Lower lobe of right lung (tissue), 2 donors: ENCODE data around the gene CMTM8. TPM values are rescaled to one million over a fixed set of nuclear protein-coding genes. Genes with fewer than 3 reads are reported as not detected.

ENCODE experiments used
- ATAC-seq, 2 donors: fragments of 200-7000 bp; cut with Tn5 transposase; one replicate each; pipeline ENCODE4 v1.9.1; 2020 to 2022; ENCODE audit warnings: mild to moderate bottlenecking in 2 of 2, moderate library complexity in 2 of 2
- DNase-seq: peaks from one replicate; pipeline ENCODE4 v3.0.0-alpha.2; 2020
- H3K27ac ChIP-seq: fragments of 200-600 bp; one replicate; pipeline ENCODE4 v1.8.0; 2022
- H3K27me3 ChIP-seq: fragments of 200-600 bp; one replicate; pipeline ENCODE4 v1.8.0; 2022; ENCODE audit warnings: low read depth
- H3K36me3 ChIP-seq: fragments of 200-600 bp; one replicate; pipeline ENCODE4 v1.8.0; 2022; ENCODE audit warnings: mild to moderate bottlenecking
- H3K4me1 ChIP-seq: fragments of 200-600 bp; one replicate; pipeline ENCODE4 v1.8.0; 2022
- H3K4me3 ChIP-seq: fragments of 200-600 bp; one replicate; pipeline ENCODE4 v1.8.0; 2022; ENCODE audit warnings: mild to moderate bottlenecking
- H3K9me3 ChIP-seq: fragments of 200-600 bp; one replicate; pipeline ENCODE4 v1.8.0; 2022
- CTCF ChIP-seq: fragments of 200-600 bp; IDR thresholded peaks from one replicate; pipeline ENCODE4 v1.8.0; 2022; ENCODE audit warnings: antibody characterized with exemption, mild to moderate bottlenecking
- intact Hi-C: fragments of 100-400 bp; cut with DNase I; formaldehyde crosslinking; loops from one replicate; pipeline ENCODE4 v1.11.0; 2022
- total RNA-seq: library from RNA; stranded (reverse); fragmentation: NEBNext Ultra II Directional; extraction: Animal tissue kit (Norgen Biotek cat#: 25700); gene quantifications from one replicate; pipeline ENCODE4 v1.2.1, GENCODE V29; 2021
- donor health status: DM: no; HTN: yes; CAD: no; lungs with severe emphysema.

CMTM8 gene
- total RNA-seq, 1 donor from 2014 or later, result 25.6 TPM

GRCh38 chr3:32405711-32406323, 167.3 kb downstream of the CMTM8 start:
- ATAC-seq (no peak), DNase-seq (no peak)
- no peak for TF ChIP-seq CTCF
- H3K9me3 ChIP-seq, result no peaks in the 10 kb centered on the region
- intact Hi-C loops, result no loop called here
- no peaks in the 10 kb centered on the region for H3K36me3 ChIP-seq
- H3K27me3 ChIP-seq, result no peaks in the 10 kb centered on the region
- peak overlapping the region; percentile 66 for H3K27ac ChIP-seq
- peaks cover 85% of the 10 kb centered on the region for H3K4me1 ChIP-seq
- H3K4me3 ChIP-seq, result no peak overlapping the region

- no peaks in the 10 kb centered on the region for H3K36me3 ChIP-seq
- DNase-seq, result no peak
- no peak overlapping the region for H3K4me3 ChIP-seq
- TF ChIP-seq CTCF, result no peak
- peak overlapping the region; percentile 66 for H3K27ac ChIP-seq
- ATAC-seq, result peak; percentile 35 to 61
- intact Hi-C loops, result no loop called here
- no peaks in the 10 kb centered on the region for H3K27me3 ChIP-seq
- H3K4me1 ChIP-seq, result peaks cover 77% of the 10 kb centered on the region
- H3K9me3 ChIP-seq, result no peaks in the 10 kb centered on the region
These were observed 168.3 kb downstream of the CMTM8 start for GRCh38 chr3:32406486-32407408.

GRCh38 chr3:32410367-32411246, 172.1 kb downstream of the CMTM8 start:
- Histone ChIP-seq H3K4me3 (no peak overlapping the region), H3K27me3 (no peaks in the 10 kb centered on the region), H3K4me1 (peaks cover 61% of the 10 kb centered on the region), H3K36me3 (no peaks in the 10 kb centered on the region), H3K9me3 (no peaks in the 10 kb centered on the region), H3K27ac (peak overlapping the region; percentile 22)
- peak; percentile 47 to 69 for ATAC-seq
- TF ChIP-seq CTCF, result no peak
- DNase-seq, result no peak
- intact Hi-C loops, result no loop called here

GRCh38 chr3:32411442-32411841, 173.0 kb downstream of the CMTM8 start:
- no peaks in the 10 kb centered on the region for H3K27me3 ChIP-seq
- no peaks in the 10 kb centered on the region for H3K36me3 ChIP-seq
- H3K4me3 ChIP-seq, result no peak overlapping the region
- H3K27ac ChIP-seq, result no peak overlapping the region
- intact Hi-C loops, result no loop called here
- no peak for ATAC-seq
- TF ChIP-seq CTCF, result no peak
- DNase-seq, result no peak
- H3K4me1 ChIP-seq, result peaks cover 60% of the 10 kb centered on the region
- no peaks in the 10 kb centered on the region for H3K9me3 ChIP-seq

- intact Hi-C loops, result no loop called here
- DNase-seq (no peak), ATAC-seq (no peak)
- Histone ChIP-seq H3K4me3 (no peak overlapping the region), H3K36me3 (no peaks in the 10 kb centered on the region), H3K27ac (no peak overlapping the region), H3K9me3 (no peaks in the 10 kb centered on the region), H3K4me1 (peaks cover 47% of the 10 kb centered on the region), H3K27me3 (no peaks in the 10 kb centered on the region)
- no peak for TF ChIP-seq CTCF
These were observed 174.4 kb downstream of the CMTM8 start for GRCh38 chr3:32412887-32413286.
